ENCODE data around the gene RGPD5.
"Not testable (repeated sequence)": the region's sequence is repeated elsewhere in the genome, so short reads cannot be mapped to it uniquely, and the experiment has no call there.

DNA sequence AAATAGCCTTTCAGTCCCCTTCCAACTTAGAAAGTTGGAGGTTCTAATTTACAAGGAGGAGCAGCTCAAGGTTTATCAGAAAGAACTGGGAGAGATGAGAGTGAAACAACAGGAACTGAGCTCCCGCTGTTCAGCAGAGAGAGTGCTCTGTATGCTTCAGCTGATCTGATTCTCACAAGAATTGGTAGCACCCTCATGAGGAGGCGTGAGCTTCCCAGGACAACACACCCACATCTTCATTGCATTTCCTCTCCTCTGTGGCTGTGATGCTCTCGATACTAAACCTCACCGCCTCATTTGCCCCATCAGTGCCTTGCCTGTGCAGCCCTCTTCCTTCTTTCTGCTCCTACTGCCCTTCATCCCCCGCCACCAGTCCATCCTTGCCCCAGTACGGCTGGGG, 42.5 kb upstream of the RGPD5 start:
- TF ChIP-seq, protein P1, sequence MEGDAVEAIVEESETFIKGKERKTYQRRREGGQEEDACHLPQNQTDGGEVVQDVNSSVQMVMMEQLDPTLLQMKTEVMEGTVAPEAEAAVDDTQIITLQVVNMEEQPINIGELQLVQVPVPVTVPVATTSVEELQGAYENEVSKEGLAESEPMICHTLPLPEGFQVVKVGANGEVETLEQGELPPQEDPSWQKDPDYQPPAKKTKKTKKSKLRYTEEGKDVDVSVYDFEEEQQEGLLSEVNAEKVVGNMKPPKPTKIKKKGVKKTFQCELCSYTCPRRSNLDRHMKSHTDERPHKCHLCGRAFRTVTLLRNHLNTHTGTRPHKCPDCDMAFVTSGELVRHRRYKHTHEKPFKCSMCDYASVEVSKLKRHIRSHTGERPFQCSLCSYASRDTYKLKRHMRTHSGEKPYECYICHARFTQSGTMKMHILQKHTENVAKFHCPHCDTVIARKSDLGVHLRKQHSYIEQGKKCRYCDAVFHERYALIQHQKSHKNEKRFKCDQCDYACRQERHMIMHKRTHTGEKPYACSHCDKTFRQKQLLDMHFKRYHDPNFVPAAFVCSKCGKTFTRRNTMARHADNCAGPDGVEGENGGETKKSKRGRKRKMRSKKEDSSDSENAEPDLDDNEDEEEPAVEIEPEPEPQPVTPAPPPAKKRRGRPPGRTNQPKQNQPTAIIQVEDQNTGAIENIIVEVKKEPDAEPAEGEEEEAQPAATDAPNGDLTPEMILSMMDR (IDR thresholded peaks at IDR 0.05; ENCODE audit: low read length) = not testable (repeated sequence)
- not testable (repeated sequence) for TF ChIP-seq EZH2 (IDR thresholded peaks at IDR 0.05; ENCODE audit: borderline replicate concordance, low read length)
